Gastroesophageal sphincter (tissue), 4 donors: ENCODE results near the gene IQSEC1. TPM values are rescaled to one million over a fixed set of nuclear protein-coding genes. Genes with fewer than 3 reads are reported as not detected.

Experiments
- ATAC-seq: fragments of 150-250 bp; one replicate; pipeline ENCODE4 v1.9.1; 2016; ENCODE audit warnings: mild to moderate bottlenecking, moderate library complexity
- H3K27ac ChIP-seq, 4 donors: fragments of 200-600 bp; sonication (generic) in 3 of 4; 1 replicate in 3 of 4; 2 replicates in 1 of 4; pipeline ENCODE4 v1.5.1; 2016 to 2019
- H3K27me3 ChIP-seq: fragments of 200-600 bp; sonication (generic); one replicate; pipeline ENCODE4 v1.5.1; 2019
- H3K36me3 ChIP-seq, 2 donors: fragments of 200-600 bp; sonication (generic); one replicate each; pipeline ENCODE4 v1.5.1; 2019; ENCODE audit warnings: control low read depth in 1 of 2
- H3K4me1 ChIP-seq, 3 donors: fragments of 200-600 bp; sonication (generic); 1 replicate in 2 of 3; 2 replicates in 1 of 3; pipeline ENCODE4 v1.5.1; 2016 to 2019; ENCODE audit warnings: control low read depth in 2 of 3
- H3K4me3 ChIP-seq, 2 donors: fragments of 200-600 bp; sonication (generic); one replicate each; pipeline ENCODE4 v1.5.1; 2019; ENCODE audit warnings: mild to moderate bottlenecking in 1 of 2, moderate library complexity in 1 of 2
- H3K9me3 ChIP-seq, 3 donors: fragments of 200-600 bp; sonication (generic); one replicate each; pipeline ENCODE4 v1.5.1; 2017 to 2019; ENCODE audit warnings: control low read depth in 2 of 3
- CTCF ChIP-seq, 4 experiments: fragments of 200-600 bp in 2 of 4; fragments of 450-650 bp in 2 of 4; sonication (generic) in 1 of 4; IDR thresholded peaks; one replicate each; pipeline ENCODE4 v1.5.1; 2017 to 2019; ENCODE audit warnings: antibody characterized with exemption in 4 of 4, mild to moderate bottlenecking in 2 of 4, moderate library complexity in 2 of 4
- EP300 ChIP-seq: sonication (generic); formaldehyde crosslinking; IDR thresholded peaks from one replicate; pipeline ENCODE4 v1.6.1; 2017; ENCODE audit warnings: antibody characterized with exemption, mild to moderate bottlenecking
- POLR2A ChIP-seq, 2 donors: fragments of 450-650 bp; IDR thresholded peaks; one replicate each; pipeline ENCODE4 v1.6.1; 2017; ENCODE audit warnings: antibody characterized with exemption in 2 of 2, mild to moderate bottlenecking in 2 of 2, moderate library complexity in 1 of 2
- POLR2AphosphoS5 ChIP-seq: sonication (generic); formaldehyde crosslinking; IDR thresholded peaks from one replicate; pipeline ENCODE4 v1.6.1; 2017; ENCODE audit warnings: antibody characterized with exemption
- WGBS, 2 donors: methylation state at CpG; one replicate each; pipeline ENCODE4 v1.1.5; 2018; ENCODE audit warnings: low coverage in 1 of 2; 5-methylcytosine and 5-hydroxymethylcytosine counted together
- total RNA-seq, 4 donors: library from RNA; depleted of rRNA; stranded (reverse); fragments of >200 nt; gene quantifications; one replicate each; pipeline ENCODE4 v1.1.0, GENCODE V29; 2016

The IQSEC1 gene
- total RNA-seq, 4 donors from 2014 or later = 49.5 to 104 (median 61.7) TPM

GRCh38 chr3:13008155-13008995, 64.9 kb downstream of the IQSEC1 start:
- H3K27me3 ChIP-seq = no peaks in the 10 kb centered on the region
- H3K4me1 ChIP-seq = peaks cover 0 to 39% (median 12%) of the 10 kb centered on the region in 3 donors
- H3K36me3 ChIP-seq = no peaks in the 10 kb centered on the region
- ATAC-seq = no peak
- WGBS, 2 donors = 62 to 70% methylated on average over 3 to 13 of the region's 17 CpGs
- H3K9me3 ChIP-seq = no peaks in the 10 kb centered on the region
- no peak overlapping the region for H3K4me3 ChIP-seq
- no peak overlapping the region for H3K27ac ChIP-seq
- no peak for TF ChIP-seq POLR2A (IDR thresholded peaks at IDR 0.05)
- TF ChIP-seq POLR2AphosphoS5 = no peak
- TF ChIP-seq EP300 = no peak
- TF ChIP-seq CTCF (IDR thresholded peaks at IDR 0.05) = no peak

DNA sequence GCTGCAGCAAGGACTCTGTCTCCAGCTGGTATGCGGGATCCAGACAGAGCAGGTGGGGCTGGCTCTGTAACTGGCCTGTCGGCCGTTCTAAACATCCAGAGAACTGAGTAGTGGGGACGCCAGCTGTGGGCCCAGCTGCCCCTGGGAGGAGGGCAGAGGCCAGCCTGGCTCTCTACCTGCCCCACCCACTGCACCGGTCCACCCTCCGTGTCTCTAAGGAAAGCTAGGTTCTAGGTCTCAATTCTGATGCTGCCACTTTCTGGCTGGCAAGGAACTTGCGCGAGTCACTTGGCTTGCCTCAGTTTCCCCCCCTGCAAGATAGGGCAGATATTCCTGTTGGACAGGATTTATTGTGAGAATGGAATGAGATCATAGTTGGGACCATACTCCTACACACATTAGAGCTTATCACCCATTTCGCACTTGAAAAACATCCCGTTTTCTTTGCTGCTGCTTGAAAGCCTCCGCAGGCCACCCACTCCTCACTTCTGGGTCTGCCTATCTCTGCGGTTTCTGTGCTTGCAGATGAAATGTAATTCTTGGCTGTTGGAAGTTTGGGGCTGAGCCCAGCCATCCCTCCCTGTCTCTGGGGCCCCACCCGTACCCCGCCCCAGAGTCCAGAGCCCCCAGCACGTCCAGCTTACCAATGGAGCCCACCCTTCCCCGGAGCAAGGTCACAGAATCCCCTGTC, 65.8 kb downstream of the IQSEC1 start:
- no peaks in the 10 kb centered on the region for H3K27me3 ChIP-seq
- WGBS, 2 donors = 55 to 70% methylated on average over 4 to 6 of the region's 16 CpGs
- ATAC-seq = no peak
- TF ChIP-seq CTCF (IDR thresholded peaks at IDR 0.05) = no peak
- TF ChIP-seq POLR2A (IDR thresholded peaks at IDR 0.05) = no peak
- no peak for TF ChIP-seq EP300
- no peak for TF ChIP-seq POLR2AphosphoS5
- H3K36me3 ChIP-seq = no peaks in the 10 kb centered on the region
- no peak overlapping the region for H3K4me3 ChIP-seq
- no peaks in the 10 kb centered on the region for H3K9me3 ChIP-seq
- no peak overlapping the region for H3K27ac ChIP-seq
- peaks cover 0 to 39% (median 12%) of the 10 kb centered on the region in 3 donors for H3K4me1 ChIP-seq

GRCh38 chr3:13006216-13006990, 66.8 kb downstream of the IQSEC1 start:
- ATAC-seq = no peak
- peaks cover 0 to 39% (median 12%) of the 10 kb centered on the region in 3 donors for H3K4me1 ChIP-seq
- H3K36me3 ChIP-seq = no peaks in the 10 kb centered on the region
- no peaks in the 10 kb centered on the region for H3K9me3 ChIP-seq
- WGBS, 2 donors = no CpG with 5 or more reads among the region's 17 CpGs
- no peak for TF ChIP-seq POLR2A (IDR thresholded peaks at IDR 0.05)
- TF ChIP-seq POLR2AphosphoS5 = no peak
- H3K27ac ChIP-seq = no peak overlapping the region
- H3K4me3 ChIP-seq = no peak overlapping the region
- H3K27me3 ChIP-seq = no peaks in the 10 kb centered on the region

- H3K9me3 ChIP-seq = no peaks in the 10 kb centered on the region
- no peak overlapping the region for H3K27ac ChIP-seq
- 90% methylated on average over 2 of the region's 5 CpGs; no CpG with 5 or more reads in 1 of the 2 donors for WGBS, 2 donors
- TF ChIP-seq POLR2AphosphoS5 = no peak
- TF ChIP-seq CTCF (IDR thresholded peaks at IDR 0.05) = no peak
- no peak for TF ChIP-seq EP300
- no peak for TF ChIP-seq POLR2A (IDR thresholded peaks at IDR 0.05)
- H3K4me1 ChIP-seq = peaks cover 0 to 39% (median 12%) of the 10 kb centered on the region in 3 donors
- ATAC-seq = no peak
- no peak overlapping the region for H3K4me3 ChIP-seq
- no peaks in the 10 kb centered on the region for H3K36me3 ChIP-seq
- no peaks in the 10 kb centered on the region for H3K27me3 ChIP-seq
Measured at GRCh38 chr3:13005301-13005700, 67.9 kb downstream of the IQSEC1 start.

GRCh38 chr3:13004376-13004775, 68.9 kb downstream of the IQSEC1 start:
- ATAC-seq = no peak
- TF ChIP-seq POLR2AphosphoS5 = no peak
- TF ChIP-seq CTCF (IDR thresholded peaks at IDR 0.05) = no peak
- no peak for TF ChIP-seq POLR2A (IDR thresholded peaks at IDR 0.05)
- no peak for TF ChIP-seq EP300
- no CpG with 5 or more reads among the region's 7 CpGs for WGBS, 2 donors
- H3K9me3 ChIP-seq = no peaks in the 10 kb centered on the region
- no peaks in the 10 kb centered on the region for H3K27me3 ChIP-seq
- no peaks in the 10 kb centered on the region for H3K36me3 ChIP-seq
- H3K4me3 ChIP-seq = no peak overlapping the region
- H3K4me1 ChIP-seq = peaks cover 0 to 32% (median 12%) of the 10 kb centered on the region in 3 donors
- no peak overlapping the region for H3K27ac ChIP-seq
